Brain microvascular endothelial cell (primary cell): ENCODE measurements around the gene MIAT.

ENCODE experiments used
- DNase-seq: peaks from one replicate; pipeline ENCODE4 v3.0.0-alpha.2; 2020
- H3K27ac ChIP-seq: fragments of 250-450 bp; sonication (Bioruptor Pico); 2 replicates; pipeline ENCODE4 v1.5.1; 2020; ENCODE audit warnings: mild to moderate bottlenecking, moderate library complexity
- H3K27me3 ChIP-seq: fragments of 250-450 bp; sonication (Bioruptor Pico); replicated peaks from 2 replicates; pipeline ENCODE4 v1.5.1; 2020; ENCODE audit warnings: mild to moderate bottlenecking
- H3K36me3 ChIP-seq: fragments of 250-450 bp; sonication (Bioruptor Pico); replicated peaks from 2 replicates; pipeline ENCODE4 v1.5.1; 2020; ENCODE audit warnings: mild to moderate bottlenecking
- H3K4me3 ChIP-seq: 2 replicates; pipeline ENCODE4 v1.5.1; 2011; ENCODE audit warnings: low read depth, mild to moderate bottlenecking, control low read depth, low read length, moderate library complexity
- in situ Hi-C: cut with HindIII; loops from 2 replicates; pipeline ENCODE4 v1.10.0; 2017; ENCODE audit warnings: low sequenced_read_pairs, low pct_ligation_motif_present
- TF ChIP-seq, protein P1 (sequence below): IDR thresholded peaks from 2 replicates; pipeline ENCODE4 v1.5.1; 2011; ENCODE audit warnings: low read depth, mild to moderate bottlenecking, moderate library complexity, low read length, control low read depth, inconsistent platforms; ENCODE audit errors: missing control alignments

Gene MIAT

DNA sequence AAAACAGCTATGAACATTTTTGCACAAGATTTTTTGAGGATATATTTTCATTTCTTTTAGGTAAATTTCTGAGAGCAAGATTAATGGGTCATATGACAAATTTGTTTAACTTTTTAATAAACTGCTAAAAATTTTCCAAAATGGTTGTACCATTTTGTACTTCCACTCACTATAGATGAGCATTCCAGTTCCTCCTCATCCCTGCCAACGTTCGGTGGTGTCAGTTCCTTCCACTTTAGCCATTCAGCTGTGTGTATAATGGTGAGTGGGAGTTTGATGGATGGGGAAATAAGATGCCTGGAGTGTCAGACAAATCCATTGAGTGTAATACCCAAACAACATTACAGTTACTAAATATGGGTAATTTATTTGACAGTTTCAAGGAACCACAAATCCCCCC, 49.7 kb downstream of the MIAT start:
- in situ Hi-C loops, result no loop called here
- no peak overlapping the region for H3K27ac ChIP-seq
- no peak overlapping the region for H3K4me3 ChIP-seq
- no peaks in the 10 kb centered on the region for H3K27me3 ChIP-seq
- H3K36me3 ChIP-seq, result no peaks in the 10 kb centered on the region
- TF ChIP-seq, protein P1, sequence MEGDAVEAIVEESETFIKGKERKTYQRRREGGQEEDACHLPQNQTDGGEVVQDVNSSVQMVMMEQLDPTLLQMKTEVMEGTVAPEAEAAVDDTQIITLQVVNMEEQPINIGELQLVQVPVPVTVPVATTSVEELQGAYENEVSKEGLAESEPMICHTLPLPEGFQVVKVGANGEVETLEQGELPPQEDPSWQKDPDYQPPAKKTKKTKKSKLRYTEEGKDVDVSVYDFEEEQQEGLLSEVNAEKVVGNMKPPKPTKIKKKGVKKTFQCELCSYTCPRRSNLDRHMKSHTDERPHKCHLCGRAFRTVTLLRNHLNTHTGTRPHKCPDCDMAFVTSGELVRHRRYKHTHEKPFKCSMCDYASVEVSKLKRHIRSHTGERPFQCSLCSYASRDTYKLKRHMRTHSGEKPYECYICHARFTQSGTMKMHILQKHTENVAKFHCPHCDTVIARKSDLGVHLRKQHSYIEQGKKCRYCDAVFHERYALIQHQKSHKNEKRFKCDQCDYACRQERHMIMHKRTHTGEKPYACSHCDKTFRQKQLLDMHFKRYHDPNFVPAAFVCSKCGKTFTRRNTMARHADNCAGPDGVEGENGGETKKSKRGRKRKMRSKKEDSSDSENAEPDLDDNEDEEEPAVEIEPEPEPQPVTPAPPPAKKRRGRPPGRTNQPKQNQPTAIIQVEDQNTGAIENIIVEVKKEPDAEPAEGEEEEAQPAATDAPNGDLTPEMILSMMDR, result no peak
- DNase-seq, result no peak

DNA sequence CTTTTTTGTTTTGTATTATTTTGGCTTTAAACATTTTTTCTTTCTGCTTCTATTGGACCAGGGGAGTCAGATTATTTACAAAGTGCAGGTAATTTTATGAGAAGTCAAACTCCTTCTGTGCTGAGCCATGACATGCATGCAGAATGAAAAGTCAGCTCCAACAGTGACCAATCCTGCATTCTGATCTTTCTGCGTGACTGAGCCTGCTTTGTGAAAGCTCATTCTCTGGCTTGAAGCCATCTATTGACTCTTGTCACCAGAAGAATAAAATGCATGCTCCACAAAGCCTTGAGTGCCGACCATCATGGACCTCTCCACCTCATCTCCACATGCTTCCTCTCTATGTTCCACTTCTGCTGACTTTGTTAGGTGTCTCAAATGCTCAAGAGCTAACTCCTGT, 50.2 kb downstream of the MIAT start:
- TF ChIP-seq, protein P1, result no peak
- no peak overlapping the region for H3K4me3 ChIP-seq
- no peaks in the 10 kb centered on the region for H3K36me3 ChIP-seq
- DNase-seq, result no peak
- H3K27me3 ChIP-seq, result no peaks in the 10 kb centered on the region
- no peak overlapping the region for H3K27ac ChIP-seq
- in situ Hi-C loops, result no loop called here

DNA sequence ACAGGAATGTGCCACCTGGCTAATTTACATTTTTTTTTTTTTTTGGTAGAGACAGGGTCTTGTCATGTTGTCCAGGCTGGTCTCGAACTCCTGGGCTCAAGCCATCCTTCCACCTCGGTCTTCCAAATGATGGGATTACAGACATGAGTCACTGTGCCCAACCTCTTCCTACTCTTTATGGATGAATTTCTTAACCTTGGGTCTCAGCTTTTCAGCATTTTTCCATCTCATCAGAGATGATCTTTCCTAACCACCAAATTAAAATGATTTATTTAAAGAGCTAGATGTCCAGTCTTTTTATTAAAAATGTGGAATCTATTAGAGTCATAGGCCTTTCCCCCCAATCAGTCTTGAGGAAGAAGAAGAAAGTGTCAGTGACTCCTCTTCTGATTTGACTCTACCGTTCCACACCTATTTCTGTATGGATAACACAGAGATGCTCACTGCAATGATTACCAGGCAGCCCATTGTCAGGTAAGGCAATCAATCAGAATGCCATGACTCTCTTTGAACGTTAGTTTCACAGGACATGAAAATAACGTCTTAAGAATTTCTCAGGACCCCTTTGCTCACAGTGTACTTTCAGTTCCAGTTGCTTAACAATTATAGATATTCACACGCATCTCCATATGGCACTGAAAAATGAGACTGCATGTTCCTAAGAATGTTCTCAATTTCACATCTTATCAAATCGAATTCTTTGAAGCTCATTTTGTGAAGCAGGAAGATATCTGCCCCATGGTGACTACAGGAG, 51.0 kb downstream of the MIAT start:
- in situ Hi-C loops, result no loop called here
- DNase-seq, result no peak
- H3K27me3 ChIP-seq, result no peaks in the 10 kb centered on the region
- TF ChIP-seq, protein P1, result no peak
- H3K27ac ChIP-seq, result no peak overlapping the region
- no peaks in the 10 kb centered on the region for H3K36me3 ChIP-seq
- no peak overlapping the region for H3K4me3 ChIP-seq

DNA sequence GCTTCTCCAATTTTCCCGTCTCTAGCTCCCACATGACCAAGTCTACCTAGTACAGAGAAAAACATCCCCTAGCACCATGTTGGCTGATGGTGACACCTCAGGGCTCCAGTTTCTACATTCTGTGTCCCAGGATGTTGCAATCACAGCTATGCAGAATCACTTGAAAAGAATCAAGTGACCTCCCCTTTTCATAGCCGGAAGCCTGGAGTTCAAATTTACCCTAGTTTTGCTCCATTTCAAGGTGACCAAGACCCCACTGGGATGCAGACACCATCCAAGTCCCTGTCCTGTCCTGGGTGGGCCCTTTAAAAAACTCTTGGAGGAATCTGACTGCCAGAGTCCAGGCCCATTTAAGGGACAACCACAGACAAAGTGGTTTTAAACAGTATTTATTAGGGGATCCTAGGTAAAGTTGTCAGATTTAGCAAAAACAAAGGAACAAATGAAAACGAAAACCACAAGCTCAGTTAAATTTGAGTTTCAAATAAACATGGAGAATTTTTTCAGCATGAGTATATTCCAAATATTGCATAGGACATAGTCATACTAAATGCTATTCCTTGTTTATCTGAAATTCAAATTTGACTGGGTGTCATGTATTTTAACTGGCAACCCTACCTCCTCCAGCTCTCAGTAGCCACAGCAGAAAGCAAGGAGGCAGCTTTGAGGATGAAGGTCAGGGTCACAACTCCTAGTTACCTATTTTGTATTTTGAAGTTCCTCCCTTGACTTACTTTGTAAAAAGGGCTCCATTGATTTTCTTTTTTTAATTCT, 52.4 kb downstream of the MIAT start:
- peak; percentile 31 for DNase-seq
- Histone ChIP-seq H3K4me3 (no peak overlapping the region), H3K36me3 (no peaks in the 10 kb centered on the region), H3K27me3 (no peaks in the 10 kb centered on the region), H3K27ac (peak overlapping the region; percentile 57)
- in situ Hi-C loops, result no loop called here
- TF ChIP-seq, protein P1, result no peak

DNA sequence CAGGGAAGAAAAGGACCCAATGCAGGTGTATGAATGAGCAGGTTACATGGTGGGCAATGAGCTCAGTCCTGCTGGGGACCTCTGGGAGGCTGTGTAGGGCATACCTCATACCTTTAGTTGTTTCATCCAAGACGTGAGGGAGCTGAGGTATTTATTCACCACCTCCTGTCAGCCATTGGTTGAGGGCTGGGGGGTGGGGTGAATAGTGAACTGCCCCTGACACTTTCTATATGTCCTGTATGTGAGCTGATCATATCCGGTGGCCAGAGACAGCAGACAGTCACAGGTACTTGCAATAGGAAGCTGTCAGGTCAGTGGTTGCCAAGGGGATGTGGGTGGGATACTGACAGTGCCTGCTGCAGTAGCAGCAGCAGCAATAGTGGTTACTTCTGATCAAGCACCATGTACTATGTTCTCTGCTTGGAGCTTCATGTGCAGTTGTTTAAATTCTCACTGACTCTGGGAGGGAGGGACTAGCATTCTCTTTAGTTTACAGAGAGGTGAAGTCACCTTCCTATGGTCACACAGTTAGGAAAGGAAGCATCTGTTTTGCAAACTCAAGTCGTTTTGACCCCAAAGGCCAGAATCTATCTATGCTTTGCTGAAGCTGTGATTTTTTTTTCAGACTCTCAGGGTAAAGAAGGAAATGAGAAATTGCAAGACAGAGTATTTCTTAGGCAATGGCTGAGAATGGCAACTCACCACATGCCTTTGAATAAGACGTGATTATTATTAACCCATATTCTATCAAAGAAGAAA, 54.0 kb downstream of the MIAT start:
- in situ Hi-C loops, result no loop called here
- DNase-seq, result no peak
- no peak overlapping the region for H3K27ac ChIP-seq
- H3K27me3 ChIP-seq, result no peaks in the 10 kb centered on the region
- no peak overlapping the region for H3K4me3 ChIP-seq
- TF ChIP-seq, protein P1, result no peak
- H3K36me3 ChIP-seq, result no peaks in the 10 kb centered on the region
